ENCODE data around the gene AQP5.

DNA sequence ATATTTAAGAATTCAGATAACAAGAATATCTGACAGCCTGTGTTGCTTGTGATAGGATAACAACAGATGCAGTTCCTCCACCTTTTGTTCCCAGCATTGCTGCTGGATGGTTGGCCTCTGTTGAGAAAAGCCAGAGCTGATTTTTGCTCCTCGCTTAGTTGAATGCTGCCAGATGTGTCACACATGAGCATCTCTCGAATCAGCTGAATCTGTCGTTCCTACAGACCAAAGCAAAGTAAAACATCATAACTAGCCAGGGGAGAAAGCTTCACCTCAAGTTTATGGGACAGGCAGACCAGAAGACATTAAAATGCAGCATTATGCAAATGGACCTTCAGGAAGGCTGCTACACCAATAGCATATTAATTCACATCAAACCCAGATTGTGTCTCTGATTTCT is 43.5 kb downstream of the AQP5 start:
- TF ChIP-seq POLR2A (IDR thresholded peaks at IDR 0.05; ENCODE audit: extremely low read depth, insufficient read length) = no peak
- TF ChIP-seq, protein P1, sequence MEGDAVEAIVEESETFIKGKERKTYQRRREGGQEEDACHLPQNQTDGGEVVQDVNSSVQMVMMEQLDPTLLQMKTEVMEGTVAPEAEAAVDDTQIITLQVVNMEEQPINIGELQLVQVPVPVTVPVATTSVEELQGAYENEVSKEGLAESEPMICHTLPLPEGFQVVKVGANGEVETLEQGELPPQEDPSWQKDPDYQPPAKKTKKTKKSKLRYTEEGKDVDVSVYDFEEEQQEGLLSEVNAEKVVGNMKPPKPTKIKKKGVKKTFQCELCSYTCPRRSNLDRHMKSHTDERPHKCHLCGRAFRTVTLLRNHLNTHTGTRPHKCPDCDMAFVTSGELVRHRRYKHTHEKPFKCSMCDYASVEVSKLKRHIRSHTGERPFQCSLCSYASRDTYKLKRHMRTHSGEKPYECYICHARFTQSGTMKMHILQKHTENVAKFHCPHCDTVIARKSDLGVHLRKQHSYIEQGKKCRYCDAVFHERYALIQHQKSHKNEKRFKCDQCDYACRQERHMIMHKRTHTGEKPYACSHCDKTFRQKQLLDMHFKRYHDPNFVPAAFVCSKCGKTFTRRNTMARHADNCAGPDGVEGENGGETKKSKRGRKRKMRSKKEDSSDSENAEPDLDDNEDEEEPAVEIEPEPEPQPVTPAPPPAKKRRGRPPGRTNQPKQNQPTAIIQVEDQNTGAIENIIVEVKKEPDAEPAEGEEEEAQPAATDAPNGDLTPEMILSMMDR (IDR thresholded peaks at IDR 0.05; ENCODE audit: low read depth, low read length) = no peak
- TF ChIP-seq, protein P2, sequence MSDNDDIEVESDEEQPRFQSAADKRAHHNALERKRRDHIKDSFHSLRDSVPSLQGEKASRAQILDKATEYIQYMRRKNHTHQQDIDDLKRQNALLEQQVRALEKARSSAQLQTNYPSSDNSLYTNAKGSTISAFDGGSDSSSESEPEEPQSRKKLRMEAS (IDR thresholded peaks at IDR 0.05; ENCODE audit: low read depth, low read length) = no peak
